GM18907 (cell line): ENCODE data around the gene KIF21B.
"Not testable (repeated sequence)": the region's sequence is repeated elsewhere in the genome, so short reads cannot be mapped to it uniquely, and the experiment has no call there.

Experiments used
- ATAC-seq: cut with Tn5 transposase; IDR thresholded peaks from one replicate; pipeline ENCODE4 v1.9.1; 2021; ENCODE audit warnings: mild to moderate bottlenecking, moderate library complexity; ENCODE audit not compliant: unreplicated experiment

The KIF21B gene

DNA sequence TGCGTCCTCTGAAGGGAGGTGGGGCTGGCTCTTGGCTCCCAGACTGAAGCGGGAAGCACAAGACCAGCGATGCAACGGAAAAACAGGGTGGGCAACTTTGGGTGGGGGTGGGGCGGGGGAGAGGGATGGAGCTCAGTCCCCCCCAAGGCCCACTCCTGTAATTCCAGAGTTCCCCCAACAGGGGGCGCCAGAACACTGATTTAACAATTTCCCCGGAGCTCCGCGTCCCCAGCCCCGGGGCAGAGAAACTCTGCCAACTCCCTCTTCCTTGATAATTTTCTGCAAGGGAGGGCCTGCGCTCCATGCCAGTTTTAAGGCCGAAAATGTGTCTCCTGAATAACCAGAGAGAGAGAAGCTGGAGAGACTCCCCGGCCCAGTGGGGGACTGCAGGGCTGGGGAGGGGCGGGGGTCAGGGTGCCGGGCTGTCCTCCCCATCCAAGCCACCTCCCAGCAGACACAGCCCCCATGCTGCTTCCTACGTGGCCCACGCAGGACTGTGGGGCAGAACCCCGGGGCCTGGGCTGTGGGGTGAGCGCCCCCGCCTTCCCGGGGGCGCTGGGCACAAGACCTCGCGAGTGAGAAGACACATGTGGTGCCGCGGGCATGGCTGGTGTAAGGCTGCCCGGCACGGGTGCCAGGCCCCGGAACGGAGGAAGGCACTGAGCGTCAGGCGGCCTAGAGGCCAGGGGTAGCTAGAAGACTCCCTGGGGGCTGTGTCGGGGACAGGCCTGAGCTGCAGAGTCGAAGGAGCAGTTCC is 51.4 kb downstream of the KIF21B start:
- no peak for ATAC-seq

DNA sequence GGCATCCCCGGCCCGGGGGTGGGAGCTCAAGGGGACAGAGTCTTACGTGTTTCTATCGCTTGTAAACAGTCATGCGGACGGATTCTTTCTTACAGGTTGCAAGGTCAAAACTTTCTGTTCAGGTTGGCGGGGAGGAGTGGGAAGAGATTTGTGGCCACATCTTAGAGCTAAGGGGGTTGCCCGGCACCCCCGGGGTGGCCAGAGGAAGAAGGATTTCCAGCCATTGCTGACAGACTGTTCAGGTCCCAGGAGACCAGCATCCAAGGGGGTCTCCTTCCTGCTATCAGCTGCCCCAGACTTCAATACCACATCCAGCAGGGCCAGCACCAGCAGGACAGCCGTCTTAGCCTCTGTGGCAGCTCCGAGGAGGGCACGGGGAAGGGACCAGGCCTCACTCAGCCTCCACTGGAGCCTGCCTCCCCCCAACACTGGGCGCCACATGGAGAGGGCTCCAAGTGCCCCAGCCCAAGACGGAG is 52.0 kb downstream of the KIF21B start:
- no peak for ATAC-seq

DNA sequence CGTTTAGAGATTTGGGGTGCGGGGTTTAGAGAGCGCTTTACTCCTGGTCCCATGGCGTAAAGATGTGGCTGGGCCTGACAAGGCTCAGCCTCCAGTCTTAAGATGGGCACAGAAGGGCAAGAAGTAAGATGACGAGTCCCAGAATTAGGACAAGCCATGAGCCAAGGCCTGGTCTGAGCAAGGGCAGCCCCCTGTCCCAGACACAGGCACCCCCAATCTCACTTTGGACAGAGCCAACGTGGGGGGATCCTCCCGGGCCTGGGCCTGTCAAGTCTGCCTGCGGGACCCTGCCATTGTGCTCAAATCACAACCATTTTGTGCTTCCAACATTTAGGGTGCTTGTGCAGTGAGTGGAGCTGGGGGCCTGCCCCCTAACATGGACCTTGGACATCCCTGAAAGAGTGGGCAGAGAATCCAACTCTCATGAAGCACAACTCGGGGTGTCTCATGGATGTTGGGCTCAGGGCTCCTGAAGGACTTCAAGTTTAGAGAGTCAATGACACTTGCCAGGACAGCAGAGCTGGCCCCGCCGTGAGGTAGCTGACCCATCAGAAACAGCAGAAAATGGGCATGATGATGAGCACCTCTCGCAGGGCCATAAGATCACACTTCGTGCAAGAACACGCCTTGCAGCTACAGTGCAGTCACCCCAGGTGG is 52.6 kb downstream of the KIF21B start:
- ATAC-seq: no peak

DNA sequence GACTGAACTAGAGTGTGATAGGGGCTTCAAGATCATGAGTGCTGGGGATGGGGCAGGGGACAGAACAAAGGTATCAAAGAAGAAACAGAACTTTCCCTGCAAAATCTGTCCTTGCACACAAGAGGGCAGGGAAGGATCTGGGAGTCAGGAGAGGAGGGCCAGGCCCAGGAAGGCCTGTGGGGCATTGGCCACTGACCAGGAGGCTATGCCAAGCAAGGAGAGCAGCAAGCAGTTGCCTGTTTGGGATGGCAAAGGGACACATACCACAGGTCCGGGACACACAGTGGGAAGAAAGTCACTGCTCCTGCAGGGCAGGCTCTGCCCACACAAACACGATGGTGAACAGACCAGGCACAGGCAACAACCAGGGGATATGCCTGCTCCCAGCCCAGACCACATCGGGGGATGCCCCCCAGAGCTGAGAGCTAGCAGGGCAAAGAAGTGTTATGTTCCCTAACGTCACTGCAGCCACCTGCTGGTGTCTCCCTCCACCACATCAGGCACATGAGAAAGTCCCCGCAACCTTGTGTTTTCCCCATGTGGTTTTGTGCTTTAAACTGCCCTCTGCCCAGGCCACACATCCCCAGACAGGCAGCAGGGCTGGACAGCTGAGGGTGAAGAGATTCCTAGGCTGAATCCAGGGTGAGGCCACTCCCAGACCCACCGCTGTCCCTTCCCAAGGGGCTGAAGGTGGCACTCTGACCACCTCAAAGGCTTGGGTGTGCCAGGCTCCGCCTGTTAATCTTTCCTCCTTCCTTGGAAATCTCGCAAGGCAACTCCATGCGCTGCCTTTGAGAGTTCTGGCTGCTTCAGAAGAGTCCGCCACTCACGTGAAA is 53.6 kb downstream of the KIF21B start:
- ATAC-seq: peak; percentile 86

DNA sequence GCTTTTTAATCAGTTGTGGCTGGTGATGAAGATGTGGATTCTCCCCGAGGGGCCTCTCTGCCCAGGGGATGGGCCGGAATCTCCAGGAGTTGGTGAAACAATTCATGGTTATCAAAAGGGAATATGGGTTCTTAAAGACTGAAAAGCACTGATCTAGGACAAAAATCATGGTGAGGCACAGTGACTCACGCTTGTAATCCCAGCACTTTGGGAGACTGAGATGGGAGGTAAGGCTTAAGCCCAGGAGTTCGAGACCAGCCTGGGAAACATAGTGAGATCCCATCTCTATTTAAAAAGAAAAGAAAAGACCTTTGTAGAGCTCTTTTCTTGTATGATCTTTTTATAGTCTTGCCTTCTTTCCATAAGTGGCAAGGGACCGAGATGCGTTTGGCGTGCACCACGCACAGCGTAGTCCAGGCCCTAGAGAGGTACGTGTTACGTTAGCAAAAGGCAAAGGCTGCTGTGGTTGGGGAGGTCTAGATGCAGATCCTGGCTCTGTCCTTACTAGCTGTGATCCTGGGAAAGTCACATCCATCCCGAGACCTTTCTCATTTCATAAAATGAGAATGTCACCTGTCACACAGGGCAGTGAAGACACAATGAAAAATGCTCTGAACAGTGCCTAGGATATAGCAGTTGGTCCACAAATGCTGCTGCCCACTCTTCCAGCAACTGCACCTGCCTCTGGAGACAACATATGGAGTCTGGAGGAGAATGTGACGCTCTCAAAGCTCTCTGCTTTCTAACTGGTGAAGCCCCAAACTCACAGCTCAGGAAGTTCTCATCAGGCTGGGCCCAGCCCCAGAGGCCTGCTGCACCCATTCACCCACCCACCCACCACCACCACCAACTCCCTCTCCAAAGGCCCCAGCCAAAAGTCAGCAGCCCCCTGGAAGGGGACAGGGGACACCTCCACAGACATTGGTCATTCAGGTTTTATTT is 54.8 kb downstream of the KIF21B start:
- ATAC-seq: no peak

DNA sequence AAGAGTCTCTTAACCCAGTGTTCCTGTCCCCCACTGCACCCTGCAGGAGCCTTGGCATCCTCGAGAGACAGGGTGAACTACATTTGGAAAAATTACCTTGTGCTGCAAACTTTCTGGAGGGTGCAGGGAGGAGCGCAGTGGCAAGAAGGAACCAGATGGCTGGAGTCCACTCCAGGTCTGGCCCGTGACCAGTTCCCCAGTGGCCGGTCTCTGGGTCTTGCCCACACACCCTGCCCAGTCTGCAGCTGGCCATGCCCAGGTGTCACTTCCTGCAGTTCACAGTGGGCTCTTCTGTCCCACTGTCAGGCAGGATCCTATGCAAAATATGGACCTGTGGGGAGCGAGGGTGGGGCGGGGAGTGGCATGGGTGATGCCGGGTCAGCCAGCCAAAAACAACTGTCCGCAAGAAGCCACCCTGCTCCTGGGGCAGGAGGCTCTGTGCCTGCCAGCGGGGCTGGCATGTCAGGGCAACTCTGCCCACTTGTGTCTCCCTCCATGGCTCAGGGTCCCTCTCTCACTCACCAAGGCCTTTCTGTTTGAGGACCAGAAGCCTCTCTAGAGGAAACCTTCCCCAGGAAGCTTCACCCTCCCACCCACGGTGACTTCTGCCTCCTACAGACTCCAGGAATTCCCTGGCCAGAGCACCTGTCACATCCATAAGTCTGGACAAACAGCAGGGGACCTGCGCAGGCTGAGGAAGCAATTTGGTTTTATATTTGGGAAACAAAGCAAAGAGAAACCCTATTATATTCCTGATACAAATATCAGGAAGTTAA is 55.6 kb downstream of the KIF21B start:
- ATAC-seq: no peak

DNA sequence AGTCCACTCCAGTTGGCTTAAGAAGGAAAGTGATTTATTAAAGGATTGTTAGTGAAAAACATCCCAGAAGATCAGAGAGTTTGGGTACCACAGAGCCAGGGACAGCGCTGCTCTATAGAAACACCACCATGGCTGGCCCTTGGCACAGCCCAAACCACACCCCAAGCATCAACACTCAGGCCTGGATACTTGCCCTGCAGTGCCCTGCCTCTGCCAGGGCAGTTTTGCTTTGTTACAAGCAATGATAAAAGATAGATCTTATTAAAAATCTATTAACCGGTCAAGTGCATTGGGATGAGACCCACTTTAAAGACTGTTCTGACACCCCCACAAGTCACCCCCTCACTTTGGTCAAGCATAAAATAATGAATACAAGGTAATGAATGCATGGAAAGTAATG is 56.6 kb downstream of the KIF21B start:
- ATAC-seq: no peak

DNA sequence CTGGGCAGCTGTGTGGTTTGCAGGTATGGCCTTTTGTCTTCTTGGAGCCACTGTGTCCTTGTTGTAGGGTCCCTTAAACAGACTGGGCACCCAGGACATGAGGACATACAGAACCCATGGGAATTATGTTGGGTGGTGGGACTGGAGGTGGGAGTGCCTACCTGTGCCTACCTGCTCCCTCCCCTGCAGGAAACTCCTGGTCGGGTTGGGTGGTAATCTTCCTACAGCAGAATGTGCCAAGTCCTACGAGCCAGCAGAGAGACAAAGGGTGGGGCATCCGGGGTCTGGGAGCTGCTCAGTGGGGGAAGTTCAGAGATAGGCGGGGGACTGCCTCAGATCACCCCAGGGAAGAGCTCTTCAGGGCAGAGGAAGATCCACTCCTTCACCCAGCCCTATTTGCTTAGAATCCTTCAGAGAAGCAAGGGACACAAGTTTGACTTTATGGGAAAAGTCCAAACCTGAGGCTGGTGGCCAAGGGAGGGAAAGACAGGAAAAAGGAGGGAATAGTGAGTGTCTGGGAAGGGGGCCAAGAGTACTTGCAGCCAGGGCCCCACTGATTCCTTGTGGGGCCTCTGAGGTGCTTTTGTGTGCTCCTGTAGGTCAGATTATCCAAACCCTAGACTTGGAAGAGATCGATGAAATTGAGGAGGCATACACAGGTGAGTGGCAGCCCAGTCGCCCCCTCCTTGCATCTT is 58.3 kb downstream of the KIF21B start:
- no peak for ATAC-seq

DNA sequence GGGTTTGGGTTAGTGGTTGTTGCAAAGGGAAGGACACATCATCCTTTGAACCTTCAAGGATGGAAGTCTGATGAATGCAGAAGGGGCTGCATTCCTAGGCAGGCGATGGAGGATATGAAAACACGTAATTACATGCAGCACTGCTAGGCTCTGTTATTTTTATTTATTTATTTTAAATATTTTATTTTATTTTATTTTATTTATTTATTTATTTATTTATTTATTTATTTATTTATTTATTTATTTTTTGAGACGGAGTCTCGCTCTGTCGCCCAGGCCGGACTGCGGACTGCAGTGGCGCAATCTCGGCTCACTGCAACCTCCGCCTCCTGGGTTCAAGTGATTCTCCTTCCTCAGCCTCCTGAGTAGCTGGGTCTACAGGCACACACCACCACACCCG is 59.6 kb downstream of the KIF21B start:
- not testable (repeated sequence) for ATAC-seq

DNA sequence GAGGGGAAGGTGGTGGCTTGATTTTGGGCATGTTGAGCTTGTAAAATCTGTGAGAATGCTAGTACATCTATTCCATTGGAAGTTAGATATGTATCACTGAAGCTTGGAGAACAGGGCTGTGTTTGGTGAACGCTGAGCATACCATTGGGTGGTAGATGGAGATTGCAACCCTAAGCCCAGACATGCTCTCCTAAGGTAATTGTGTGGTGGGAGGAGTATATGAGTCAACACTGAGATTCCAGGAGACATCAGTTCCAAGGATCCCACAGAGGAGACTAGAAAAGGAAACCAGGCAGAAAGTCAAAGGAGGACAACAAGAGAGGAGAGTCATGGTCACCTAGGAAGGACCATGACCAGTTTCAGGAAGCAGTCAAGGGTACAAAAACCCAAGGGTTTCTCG is 60.4 kb downstream of the KIF21B start:
- no peak for ATAC-seq

DNA sequence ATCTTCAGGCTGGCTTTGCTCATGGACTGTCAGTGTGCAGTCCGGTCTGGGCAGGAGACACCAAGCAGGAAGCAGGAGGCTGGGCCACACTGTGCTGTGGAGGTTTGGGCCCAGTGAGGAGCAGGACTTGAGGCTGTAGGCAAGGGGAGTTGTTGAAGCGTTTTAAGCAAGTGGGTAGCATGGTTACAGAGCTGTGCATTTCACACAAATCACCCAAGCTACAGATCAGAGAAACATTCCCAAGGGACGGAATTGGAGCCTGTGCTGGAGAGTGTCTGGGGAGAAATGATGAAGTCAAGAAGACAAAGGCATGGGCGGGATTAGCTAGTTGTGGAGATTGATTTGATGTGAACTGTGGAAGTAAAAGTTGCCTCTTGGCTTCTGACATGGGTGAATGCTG is 60.9 kb downstream of the KIF21B start:
- ATAC-seq: no peak

DNA sequence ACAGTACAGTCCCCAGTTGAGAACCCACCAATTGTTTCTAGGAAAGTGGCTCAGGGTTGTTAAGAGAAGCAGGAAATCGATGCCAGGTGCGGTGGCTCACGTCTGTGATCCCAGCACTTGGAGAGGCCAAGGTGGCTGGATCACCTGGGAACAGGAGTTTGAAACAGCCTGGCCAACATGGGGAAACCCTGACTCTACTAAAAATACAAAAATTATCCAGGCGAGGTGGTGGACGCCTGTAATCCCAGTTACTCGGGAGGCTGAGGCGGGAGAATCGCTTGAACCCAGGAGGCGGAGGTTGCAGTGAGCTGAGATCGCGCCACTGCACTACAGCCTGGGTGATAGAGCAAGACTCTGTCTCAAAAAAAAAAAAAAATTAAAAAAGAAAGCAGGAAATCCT is 61.4 kb downstream of the KIF21B start:
- not testable (repeated sequence) for ATAC-seq

DNA sequence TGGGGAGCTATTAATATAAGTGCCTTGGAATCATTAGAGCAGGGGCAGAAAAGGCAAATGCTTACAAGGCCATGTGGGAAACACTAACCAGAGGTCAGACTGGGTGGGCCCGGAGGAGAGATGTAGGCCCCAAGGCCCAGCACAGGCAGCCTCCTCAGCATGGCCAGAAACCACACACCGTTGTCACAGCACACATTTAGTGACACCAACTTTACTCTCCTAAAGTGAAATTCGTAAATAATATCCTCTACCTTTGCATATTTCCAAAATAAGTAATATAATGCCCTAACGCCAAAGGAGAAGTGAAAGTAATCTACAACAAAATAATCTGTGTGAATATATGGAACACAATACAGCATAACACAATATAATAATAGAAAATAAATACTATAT is 62.6 kb downstream of the KIF21B start:
- no peak for ATAC-seq

DNA sequence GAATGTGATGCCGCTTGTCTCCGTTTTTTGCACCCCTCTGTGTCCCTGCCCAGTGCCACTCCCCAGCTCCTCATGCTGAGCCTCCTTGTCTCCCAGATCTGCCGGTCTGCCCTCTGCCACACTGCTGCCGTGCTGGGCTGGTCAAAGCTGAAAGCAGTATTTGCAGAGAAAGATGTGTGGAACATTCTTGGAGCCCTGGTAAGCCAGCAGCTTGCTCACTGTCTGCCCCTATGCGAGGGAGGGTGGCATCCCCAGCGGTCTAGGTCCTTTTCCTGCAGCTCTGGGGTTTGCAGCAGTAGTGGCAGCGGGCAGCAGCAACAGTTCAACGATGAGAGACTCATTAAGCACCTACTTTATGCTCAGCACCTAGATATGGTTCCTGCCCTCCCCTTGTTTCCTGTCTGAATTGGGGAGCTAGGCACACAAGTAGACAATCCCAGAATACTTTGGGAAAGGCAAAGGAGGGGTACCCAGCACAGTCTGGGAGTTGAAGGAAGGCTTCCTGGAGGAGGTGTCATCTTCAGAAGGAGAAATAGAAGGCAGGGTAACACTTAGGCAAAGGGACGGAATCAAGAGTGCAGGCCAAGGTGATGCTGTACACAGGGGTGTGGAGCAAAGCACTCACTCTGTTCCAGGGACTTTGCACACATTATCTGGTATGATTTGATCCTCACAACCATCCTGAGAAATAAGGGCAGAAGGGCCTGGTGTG is 63.1 kb downstream of the KIF21B start:
- ATAC-seq: no peak

DNA sequence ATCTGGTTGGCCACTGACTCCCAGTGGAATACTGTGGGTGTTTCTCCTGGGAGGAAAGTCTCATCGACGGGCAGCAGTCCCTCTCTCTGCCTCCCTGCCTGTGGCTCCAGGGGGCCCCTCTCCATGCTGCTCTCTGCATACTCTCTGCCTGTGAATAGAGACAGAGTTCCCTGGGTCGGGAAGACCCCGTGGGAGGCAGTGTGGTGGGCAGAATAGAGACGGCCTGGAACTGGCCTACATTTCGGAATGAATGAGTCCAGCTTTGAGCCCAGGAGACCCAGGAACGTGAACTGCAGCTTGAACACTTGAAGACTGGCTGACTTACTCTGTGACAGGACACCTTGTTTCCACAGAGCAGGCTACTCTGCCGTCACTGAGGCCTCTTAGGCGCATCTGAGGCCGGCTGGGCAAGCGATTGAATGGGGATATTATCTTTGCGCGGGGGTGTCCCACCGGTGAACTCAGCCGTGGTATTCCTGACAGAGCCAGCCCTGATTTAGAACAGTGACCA is 64.0 kb downstream of the KIF21B start:
- ATAC-seq: no peak

DNA sequence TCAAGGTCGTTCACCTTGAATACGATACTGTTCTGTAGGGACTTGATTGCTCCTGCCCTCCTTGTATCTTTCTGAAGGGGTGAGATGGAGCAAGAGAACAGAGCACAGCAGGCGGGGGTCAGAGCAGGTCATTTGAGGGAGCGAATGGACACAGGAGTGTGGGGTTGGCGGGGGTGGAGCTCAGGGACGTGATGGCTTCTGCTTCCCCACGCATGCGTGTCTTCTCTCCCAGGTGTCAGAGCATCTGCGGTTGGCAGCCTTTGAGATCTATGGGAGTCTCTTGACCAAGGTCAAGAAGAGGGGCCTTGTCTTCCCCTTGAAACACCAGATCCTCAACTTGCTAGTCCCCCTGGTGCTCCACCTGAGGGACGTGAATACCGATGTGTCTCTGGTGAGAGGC is 64.9 kb downstream of the KIF21B start:
- no peak for ATAC-seq

DNA sequence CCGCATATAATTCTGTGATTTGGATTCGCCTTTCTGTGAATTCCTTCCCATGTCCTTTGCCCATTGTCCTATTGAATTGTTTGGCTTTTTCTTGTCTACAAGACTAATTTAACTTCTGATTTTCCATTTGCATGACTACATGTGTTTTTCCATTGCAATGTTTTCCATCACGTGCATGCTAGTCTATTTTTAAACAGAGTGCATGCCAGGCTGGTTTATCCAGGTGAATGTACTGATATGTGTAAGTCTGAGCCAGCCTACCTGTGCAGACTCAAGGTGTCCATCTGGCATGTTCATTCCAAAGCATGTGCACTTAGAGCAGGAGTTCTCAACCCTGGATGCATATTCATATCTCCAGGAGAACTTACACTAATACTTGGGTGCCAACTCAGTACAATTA is 69.1 kb downstream of the KIF21B start:
- ATAC-seq: no peak

DNA sequence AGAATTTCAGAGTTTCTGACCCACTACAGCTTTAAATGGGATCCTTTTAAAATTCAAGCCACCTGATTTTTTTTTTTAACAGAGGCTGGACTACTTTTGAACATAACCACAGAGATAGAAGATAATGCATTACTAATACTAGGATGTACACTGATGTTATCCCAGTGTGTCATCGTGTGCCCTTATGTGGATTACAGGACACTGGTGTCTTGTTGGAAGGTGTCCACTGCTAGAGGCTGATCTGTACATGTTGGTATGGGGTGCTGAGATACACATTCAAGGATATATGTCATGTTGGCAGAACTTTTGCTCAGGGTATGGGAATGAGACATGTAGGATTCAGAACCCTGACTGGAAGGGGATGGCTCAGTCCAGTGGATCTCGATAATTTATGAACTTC is 72.5 kb downstream of the KIF21B start:
- no peak for ATAC-seq
